ENCODE data around the gene IL21R.
A peak's percentile ranks its signal among the peaks of the same experiment; 100 is the strongest.

The IL21R gene

DNA sequence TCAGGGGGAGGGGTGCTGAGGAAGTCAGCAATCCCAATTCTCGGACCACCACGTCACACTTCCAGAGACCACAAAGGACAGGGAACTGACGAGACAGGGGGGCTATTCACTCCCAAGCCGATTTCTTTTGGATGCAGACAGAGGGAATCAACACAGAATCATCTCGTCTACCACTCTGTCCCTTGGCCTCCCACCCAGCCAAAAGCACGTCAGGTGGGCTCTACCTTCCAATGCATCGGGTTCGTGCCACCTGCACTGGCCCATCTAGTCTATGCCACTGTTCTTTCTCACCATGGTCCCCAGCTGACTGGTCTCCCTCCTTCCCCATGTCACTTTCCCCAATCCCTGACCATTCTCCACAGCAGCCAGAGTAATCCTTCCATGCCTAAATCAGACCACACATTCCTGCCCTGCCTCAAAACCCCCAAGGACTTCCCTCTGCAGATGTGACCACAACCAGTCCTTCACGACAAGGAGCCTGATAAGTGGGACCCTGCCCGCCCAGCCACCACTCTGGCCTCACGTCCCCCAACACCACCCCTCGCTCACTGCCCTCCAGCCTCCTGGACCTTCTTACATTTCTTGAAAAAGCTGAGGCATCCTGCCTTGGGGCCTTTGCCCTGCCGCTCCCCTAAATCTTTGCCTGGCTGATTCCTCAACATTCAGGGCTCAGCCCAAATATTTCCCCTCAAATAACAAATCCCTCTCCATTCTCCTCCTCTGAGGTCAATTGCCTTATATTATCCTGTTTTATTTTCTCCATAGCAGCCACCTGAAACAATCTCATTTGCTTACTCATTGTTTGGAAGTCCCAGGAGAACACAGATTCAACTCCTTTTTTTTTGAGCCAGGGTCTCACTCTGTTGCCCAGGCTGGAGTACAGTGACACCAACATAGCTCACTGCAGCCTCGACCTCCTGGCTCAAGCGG lies 70.4 kb downstream of the IL21R start:
- CTCF ChIA-PET = interaction anchor here (1.1 kb wide), 1 partner anchor 9 kb away, joined by 4 read pairs; no protein-coding TSS in a partner anchor
- no peak for DNase-seq (ENCODE audit: low read depth, low spot score)
- POLR2A ChIA-PET = no interaction called here
- H3K4me3 ChIP-seq (ENCODE audit: low read depth, low read length) = no peak overlapping the region
- TF ChIP-seq, protein P1, sequence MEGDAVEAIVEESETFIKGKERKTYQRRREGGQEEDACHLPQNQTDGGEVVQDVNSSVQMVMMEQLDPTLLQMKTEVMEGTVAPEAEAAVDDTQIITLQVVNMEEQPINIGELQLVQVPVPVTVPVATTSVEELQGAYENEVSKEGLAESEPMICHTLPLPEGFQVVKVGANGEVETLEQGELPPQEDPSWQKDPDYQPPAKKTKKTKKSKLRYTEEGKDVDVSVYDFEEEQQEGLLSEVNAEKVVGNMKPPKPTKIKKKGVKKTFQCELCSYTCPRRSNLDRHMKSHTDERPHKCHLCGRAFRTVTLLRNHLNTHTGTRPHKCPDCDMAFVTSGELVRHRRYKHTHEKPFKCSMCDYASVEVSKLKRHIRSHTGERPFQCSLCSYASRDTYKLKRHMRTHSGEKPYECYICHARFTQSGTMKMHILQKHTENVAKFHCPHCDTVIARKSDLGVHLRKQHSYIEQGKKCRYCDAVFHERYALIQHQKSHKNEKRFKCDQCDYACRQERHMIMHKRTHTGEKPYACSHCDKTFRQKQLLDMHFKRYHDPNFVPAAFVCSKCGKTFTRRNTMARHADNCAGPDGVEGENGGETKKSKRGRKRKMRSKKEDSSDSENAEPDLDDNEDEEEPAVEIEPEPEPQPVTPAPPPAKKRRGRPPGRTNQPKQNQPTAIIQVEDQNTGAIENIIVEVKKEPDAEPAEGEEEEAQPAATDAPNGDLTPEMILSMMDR (IDR thresholded peaks at IDR 0.05; ENCODE audit: insufficient read depth, low read length, missing control alignments) = no peak

DNA sequence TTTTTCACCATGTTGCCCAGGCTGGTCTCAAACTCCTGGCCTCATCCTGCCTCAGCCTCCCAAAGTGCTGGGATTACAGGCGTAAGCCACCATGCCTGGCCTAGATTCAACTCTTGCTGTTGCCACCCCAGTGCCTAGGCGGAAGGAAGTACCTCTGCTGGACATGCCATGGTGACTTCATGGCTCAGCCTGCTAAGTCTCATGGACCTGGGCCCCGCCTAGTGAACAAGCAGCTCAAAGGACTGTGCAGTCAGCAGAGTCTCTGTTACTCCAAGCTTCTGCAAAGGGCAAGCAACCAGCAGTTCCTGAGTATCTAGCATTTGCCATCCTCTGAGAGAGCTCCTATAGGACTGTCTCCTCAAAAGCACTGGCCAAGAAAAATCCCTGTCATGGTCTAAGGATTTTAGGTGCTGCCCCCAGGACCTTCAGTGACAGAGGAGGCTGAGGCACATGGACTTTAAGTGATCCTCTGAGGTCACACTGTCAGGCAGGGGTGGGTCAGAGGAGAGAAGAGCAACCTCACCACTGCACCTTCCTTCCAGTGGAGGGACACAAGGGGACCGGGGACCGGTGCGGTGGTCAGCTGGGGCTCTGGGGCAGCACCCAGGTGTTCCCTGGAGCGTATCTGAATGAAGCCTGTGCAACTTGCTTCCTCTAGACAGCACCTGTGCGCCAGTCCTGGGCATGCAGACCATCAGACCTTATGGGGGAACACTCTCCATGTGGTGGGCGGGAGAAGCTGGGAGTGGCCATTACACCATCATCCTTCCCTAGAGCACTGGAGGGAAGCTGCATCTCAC lies 71.3 kb downstream of the IL21R start:
- TF ChIP-seq, protein P1 (IDR thresholded peaks at IDR 0.05; ENCODE audit: insufficient read depth, low read length, missing control alignments) = no peak
- CTCF ChIA-PET = interaction anchor here (0.7 kb wide), 1 partner anchor 8 kb away, joined by 3 read pairs; no protein-coding TSS in a partner anchor
- DNase-seq (ENCODE audit: low read depth, low spot score) = no peak
- POLR2A ChIA-PET = no interaction called here
- H3K4me3 ChIP-seq (ENCODE audit: low read depth, low read length) = no peak overlapping the region

DNA sequence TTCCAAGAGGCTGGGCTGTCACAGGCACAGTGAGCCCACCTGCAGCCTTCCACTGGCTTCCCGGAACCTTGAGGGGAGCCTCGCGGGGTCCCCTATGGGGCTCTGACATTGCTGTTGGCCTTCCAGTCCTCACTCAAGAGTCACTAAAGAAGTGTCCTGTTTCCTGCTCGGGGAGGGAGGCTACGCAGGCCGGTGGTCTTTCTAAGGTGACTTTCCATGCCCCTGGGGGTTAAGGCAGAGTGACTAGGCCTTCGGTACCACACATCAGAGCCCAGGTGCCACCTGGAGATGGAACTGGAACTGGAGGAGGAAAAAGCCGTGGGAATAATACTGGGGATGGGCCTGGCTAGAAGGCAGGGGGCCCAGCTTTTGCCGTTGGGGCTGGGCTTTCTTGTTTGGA lies 72.1 kb downstream of the IL21R start:
- ChIA-PET POLR2A (no interaction called here), CTCF (interaction anchor here (0.7 kb wide), 1 partner anchor 9 kb away, joined by 3 read pairs; no protein-coding TSS in a partner anchor)
- TF ChIP-seq, protein P1 (IDR thresholded peaks at IDR 0.05; ENCODE audit: insufficient read depth, low read length, missing control alignments) = no peak
- no peak overlapping the region for H3K4me3 ChIP-seq (ENCODE audit: low read depth, low read length)
- no peak for DNase-seq (ENCODE audit: low read depth, low spot score)

DNA sequence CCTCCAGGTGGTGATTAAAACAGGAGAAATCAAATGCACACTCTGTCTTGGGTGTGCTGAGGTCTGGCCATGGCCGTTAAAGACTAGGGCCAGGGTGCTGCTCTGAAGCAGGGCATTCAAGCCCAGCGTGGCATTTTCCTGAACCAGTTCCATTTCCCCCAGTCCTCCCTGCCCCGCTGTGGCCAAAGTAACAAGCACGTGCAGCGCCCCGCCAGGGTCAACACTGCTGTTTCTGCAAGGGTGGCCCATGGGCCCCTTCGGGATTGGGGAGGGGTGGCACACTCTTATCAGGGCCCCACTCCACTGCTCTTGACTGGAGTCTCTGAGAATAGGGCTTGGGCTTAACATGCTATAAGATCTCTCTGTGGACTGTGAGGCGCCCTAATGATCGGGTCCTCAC lies 72.9 kb downstream of the IL21R start:
- no peak overlapping the region for H3K4me3 ChIP-seq (ENCODE audit: low read depth, low read length)
- CTCF ChIA-PET = no interaction called here
- DNase-seq (ENCODE audit: low read depth, low spot score) = no peak
- TF ChIP-seq, protein P1 (IDR thresholded peaks at IDR 0.05; ENCODE audit: insufficient read depth, low read length, missing control alignments) = no peak
- POLR2A ChIA-PET = no interaction called here

DNA sequence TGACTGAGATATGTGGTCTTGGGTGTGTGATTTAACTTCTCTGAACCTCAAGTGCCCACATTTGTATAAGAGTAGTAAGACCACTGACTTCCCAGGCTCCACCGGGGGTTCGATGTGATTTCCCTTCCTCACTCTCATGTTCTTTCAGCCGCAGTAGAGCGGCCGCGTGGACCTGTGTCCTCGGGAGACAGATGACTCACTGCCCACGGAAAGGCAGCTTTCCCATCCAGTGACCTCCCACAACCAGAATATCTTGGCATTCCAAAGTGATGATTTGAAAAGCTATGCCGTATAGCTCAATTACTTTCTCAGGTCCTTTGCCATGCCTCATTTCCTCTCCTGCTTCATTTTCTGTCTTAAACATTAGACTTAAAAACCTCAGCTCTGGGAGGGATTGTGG lies 73.6 kb downstream of the IL21R start:
- DNase-seq (ENCODE audit: low read depth, low spot score) = peak; percentile 78
- TF ChIP-seq, protein P1 (IDR thresholded peaks at IDR 0.05; ENCODE audit: insufficient read depth, low read length, missing control alignments) = no peak
- no peak overlapping the region for H3K4me3 ChIP-seq (ENCODE audit: low read depth, low read length)
- ChIA-PET CTCF (no interaction called here), POLR2A (interaction anchor here (0.6 kb wide), 1 partner anchor 20 kb away, joined by 3 read pairs; no protein-coding TSS in a partner anchor)

DNA sequence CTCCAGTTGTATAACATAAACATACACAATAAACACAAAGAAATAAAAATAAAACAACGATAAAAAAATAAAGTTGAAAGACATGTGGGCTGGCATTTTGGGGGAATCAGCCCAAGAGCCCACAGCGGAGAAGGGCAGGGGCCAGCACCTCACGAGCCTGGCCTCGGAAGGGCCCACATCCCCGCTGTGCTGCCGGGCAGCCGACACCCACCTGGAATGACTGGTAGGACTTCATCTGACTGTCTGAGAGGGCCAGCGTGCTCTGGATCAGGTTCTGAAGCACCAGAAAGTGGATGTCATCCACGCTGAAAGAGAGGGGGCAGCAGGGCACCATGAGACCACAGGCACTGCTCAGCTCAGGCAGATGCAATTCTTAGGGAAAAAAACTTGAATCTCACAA lies 74.3 kb downstream of the IL21R start:
- DNase-seq (ENCODE audit: low read depth, low spot score) = no peak
- TF ChIP-seq, protein P1 (IDR thresholded peaks at IDR 0.05; ENCODE audit: insufficient read depth, low read length, missing control alignments) = no peak
- POLR2A ChIA-PET = interaction anchor here (0.6 kb wide), 1 partner anchor 19 kb away, joined by 3 read pairs; no protein-coding TSS in a partner anchor
- H3K4me3 ChIP-seq (ENCODE audit: low read depth, low read length) = no peak overlapping the region
- CTCF ChIA-PET = no interaction called here

All from AG04449 (cell line).